Measurements from ENCODE around the gene CYBA.

Gene CYBA

DNA sequence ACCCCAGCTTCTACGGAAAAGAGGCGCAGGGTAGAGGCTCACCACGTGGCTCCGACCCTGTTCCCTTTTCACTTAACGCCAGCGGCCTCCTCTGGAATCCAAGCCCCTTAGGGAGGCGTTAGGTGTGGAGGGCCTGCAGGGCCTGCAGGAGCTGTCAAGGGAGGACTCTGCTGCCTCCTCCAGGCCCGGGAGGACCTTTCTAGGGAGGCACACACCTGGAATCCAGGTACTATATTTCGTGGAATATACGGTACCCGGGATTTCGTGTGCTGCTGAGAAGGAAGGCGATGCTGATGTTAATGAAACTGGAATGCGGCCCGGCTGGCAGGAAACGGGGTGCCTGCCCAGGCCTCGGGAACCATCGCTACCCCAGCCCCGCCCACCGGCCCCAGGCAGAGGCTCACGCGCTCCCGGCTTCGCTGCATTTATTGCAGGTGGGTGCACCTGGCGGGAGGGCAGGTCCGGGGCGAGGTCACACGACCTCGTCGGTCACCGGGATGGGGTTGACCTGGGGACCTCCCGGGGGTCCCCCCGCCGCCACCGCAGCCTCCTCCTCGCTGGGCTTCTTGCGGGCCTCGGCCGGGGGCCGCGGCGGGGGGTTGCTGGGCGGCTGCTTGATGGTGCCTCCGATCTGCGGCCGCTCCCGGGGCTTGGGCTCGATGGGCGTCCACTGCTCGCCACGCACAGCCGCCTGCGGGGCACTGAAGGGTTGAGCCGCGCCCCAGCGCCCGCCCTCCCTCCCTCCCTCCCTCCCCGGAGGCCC lies 7.8 kb downstream of the CYBA start:
- DNase-seq: no peak

DNA sequence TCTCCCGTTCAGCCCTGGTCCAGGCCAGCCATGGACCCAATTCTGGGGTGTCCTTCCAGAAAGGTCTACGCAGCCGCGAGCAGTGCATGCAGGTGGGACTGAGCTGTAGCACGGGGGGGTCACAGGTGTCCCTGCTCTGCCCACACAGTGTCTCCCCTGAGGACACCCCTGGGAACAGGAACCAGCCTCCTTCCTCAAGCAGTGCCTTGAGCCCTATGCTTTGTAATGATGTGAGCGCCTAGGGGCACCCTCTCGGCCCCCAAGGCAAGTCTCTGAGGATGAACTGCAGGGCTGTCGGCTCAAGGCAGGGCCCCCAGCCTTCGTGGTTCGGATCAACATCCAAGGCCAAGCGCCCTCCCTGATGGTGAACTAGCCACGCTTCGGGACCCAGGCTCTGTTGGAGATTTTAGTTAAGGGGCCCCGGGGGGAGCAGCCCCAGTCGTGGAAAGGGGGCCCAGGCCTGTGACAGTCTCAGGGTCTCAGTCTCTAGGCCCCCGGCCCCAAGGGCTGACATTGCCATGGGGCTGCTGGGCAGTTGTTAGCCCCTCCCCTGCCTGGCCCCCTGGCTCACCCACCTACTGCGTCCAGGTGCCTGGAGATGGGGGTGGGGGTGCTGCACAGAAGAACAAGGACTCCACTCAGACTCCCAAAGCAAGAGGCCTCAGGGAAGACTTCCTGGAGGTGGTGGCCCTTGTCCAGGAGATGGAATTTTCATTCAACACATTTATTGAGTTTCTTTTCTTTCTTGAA lies 10.2 kb downstream of the CYBA start:
- no peak for DNase-seq

DNA sequence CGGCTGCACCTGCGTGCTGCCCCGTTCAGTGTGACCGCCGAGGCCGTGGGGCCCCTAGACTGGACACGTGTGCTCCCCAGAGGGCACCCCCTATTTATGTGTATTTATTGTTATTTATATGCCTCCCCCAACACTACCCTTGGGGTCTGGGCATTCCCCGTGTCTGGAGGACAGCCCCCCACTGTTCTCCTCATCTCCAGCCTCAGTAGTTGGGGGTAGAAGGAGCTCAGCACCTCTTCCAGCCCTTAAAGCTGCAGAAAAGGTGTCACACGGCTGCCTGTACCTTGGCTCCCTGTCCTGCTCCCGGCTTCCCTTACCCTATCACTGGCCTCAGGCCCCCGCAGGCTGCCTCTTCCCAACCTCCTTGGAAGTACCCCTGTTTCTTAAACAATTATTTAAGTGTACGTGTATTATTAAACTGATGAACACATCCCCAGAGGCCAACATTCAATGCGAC lies 10.8 kb downstream of the CYBA start:
- no peak for DNase-seq

DNA sequence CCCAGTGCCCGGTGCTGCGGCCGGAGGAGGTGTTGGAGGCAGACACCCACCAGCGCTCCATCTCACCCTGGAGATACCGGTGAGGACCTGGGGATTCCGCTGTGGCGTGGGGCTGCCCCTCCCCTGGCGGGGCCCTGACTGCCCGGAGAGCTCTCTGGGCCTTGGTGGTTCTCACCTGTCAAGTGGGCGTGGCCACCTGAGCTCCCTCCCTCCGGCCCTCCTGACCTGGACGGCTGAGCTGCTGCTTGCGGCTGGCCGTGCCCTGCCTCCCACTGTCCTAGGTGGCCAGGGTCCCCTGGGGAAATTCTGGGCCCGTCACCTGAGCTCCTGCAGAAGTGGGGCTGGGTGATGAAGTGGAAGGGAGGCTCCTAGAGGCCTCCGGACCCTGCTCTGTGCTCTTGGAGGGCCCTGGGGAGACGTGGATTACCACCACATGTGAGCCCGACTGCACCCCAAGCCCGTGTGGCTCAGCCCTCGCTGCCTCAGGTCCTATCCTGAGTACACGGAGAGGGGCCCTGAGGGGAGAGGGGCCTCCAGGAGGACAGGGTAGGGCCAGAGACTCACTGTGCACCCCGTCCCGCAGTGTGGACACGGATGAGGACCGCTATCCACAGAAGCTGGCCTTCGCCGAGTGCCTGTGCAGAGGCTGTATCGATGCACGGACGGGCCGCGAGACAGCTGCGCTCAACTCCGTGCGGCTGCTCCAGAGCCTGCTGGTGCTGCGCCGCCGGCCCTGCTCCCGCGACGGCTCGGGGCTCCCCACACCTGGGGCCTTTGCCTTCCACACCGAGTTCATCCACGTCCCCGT lies 11.4 kb downstream of the CYBA start:
- no peak for DNase-seq

DNA sequence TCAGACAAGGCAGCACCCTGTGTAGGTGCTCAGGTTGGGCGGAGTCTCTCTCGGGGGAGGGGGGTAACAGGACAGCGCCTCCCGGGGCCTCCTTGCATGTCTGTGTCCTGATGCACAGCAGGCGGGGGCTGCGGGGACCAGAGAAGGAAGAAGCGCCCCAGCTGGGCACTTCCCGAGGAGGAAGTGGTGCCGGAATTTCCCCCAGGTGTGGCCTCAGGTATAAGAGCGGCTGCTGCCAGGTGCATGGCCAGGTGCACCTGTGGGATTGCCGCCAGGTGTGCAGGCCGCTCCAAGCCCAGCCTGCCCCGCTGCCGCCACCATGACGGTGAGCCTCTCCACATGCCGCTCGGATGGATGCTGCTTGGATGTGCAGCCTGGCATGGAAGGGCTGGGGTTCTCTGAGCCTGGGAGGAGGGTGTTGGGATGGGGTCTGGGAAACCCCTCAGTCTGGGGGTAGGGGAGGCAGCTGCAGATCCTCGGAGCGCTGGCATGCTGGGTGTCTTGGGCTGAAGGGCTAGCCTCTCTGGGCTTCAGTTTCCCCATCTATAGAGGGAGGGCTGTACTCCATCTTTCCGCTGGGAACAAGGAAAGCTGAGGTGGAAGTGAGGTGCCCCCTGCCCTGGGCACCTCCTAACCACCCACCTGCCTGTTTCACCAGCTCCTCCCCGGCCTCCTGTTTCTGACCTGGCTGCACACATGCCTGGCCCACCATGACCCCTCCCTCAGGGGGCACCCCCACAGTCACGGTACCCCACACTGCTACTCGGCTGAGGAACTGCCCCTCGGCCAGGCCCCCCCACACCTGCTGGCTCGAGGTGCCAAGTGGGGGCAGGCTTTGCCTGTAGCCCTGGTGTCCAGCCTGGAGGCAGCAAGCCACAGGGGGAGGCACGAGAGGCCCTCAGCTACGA lies 12.3 kb downstream of the CYBA start, which contains the start of gene IL17C:
Gene IL17C, plus strand, starts transcription at position 250 of the 908 bp plus-strand sequence. Its CDS starts 70 bp downstream, at position 320.
- peak; percentile 49 for DNase-seq

DNA sequence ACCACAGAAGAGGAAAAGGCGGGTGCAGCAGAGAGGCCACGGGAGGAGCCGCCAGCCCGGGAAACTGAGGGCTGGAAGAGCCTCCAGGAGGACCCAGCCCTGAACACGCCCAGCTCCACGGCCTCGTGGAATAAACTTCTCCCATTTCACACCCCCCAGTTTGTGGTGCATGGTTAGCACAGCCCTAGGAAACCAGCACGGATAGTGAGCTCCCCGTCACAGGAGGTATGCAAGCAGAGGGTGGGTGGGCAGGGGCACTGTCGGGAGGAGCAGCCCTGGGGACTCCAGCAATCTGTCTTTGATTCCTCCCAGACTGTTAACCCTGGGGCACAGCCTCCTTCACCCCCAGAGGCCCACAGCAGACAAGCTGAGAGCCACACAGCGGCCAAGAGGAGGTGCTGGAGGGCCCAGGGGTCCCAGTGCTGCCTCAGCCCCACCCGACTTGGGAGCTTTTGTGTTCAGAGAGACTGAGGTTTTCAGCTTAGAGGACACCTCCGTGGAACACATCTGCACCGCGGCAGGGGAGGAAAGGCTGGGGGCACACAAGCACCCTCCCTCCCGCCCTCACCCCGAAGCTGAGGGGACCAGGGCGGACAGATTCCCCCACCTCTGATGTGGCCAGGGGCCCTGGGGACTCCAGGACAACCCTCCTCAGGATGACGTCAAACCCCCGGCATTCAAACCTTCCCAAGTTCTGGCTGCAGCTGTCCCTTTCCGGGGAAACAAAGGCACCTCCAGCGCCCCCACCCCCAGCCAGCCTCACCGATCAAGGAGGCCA lies 14.2 kb downstream of the CYBA start:
- DNase-seq: no peak

DNA sequence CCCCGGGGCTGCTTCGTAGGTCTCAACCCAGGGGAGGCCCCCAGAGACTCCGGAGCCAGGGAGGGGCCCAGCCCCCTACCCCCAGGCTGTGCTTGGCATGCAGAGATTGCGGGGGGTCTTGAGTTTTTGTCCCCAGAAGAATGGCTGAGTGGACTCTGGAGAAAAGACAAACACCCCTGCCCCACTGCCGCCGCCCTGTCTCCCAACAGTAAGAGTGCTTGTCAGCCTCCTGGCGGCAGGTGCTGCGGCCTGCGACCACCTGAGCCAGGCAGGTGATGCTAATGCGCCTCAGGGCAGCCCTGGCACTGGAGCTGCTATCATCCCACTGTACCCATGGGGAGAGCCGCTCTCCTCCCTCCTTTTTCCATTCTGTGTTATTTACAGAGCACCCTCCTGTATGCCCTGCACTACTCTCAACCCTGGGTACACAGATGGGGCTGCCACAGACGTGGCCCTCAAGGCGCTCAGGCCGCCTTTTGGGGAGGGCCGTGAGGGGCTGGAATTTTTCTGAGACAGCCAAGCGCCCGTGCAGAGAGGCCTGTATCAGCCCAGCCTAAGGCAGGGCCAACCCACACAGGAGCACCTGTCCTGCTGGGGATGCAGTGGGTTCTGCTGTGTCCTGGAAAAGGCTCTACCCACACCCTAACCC lies 15.1 kb downstream of the CYBA start:
- no peak for DNase-seq

DNA sequence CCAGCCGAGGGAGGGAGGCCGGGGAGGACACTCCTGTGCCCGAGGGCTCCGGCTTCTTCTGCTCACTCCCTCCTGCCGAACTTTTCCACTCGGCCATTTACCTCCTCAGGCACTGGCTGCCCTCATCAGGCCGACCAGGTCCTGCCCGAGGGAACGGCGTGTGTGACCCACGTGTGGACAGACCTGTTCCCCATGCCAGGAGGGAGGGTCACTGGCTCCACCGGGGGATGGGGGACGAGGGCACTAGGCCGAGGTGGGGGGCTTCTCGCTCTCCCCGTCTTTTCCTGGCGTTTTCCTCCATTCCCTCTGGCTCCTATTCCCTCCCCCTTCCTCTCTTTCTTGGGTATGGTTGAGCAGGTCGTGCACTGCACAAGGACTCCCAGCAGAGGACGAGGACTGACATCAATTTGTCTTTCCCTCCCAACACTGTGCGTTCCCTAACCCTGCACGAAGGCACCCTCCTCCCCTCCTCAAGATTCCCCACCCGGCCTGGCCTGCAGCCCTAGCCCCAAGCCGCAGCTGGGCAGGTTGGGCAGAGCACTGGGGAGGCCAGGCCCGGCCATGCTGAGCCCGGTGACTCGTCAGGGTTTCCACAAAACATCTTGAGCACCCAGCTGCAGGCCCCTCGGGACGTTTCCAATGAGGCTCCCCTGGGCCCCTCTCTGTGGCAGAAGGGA lies 15.7 kb downstream of the CYBA start:
- no peak for DNase-seq

DNA sequence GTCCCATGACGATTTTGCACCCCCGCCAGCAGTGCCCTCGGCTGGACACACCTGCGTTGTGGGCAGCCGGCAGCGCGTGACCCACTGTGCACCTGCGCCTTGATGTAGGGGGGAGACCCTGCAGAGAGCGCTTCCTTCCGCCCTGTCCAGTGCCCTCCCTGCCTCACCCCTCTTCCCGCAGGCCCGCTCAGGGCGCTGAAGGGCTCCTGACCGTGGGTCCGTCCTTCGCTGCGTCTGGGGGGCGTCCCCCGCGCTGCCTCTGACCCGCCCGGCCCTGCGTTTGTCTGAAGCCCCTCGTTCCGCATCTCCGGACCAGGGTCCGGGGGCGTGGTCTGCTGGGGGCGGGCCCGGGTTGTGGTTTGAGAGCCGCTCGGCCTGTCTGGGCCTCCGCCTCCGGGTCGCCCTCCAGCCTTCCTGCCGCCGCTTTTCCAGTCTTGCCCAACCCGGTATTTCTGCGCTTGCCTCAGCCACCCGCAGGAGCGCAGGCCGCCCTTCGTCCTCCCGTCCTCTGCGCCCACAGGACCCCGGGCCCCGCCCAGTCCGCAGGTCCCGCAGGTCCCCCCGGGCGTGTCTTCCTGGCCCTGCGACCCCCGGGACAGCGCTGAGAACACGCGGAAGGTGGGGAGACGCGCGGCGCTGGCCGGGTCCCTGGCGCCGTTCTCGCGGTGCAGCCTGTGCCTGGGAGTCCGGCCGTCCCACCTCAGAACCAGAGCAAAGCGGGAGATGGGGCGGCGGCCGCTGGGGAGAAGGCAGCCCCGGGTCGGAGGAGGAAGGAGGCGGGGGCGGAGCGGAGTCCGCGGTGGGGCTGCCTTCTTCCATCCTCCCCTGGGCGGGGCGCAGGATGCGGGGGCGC lies 16.5 kb downstream of the CYBA start:
- DNase-seq: peak; percentile 56

DNA sequence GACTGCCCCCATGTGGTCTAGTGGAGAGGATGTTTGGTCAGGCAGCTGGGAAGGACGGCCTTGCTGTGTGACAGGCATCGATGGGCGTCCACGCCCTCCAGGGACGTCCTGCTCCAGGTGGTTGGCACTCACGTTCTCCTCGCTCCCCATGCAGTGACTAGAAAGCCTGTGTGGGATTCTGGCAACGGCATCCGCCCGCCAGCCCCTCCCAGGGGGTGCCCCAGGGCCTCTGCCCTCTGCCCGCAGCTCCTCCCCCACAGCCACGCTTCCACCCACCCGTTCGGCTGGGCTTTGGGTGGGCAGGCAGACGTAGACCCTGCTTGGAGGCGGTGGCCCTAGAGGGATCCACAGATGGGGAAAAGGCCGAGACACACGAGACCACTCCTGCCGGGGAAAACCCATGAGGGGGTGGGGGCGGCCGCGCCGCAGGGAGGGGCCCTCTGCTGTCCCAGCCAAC lies 17.1 kb downstream of the CYBA start:
- peak; percentile 71 for DNase-seq

DNA sequence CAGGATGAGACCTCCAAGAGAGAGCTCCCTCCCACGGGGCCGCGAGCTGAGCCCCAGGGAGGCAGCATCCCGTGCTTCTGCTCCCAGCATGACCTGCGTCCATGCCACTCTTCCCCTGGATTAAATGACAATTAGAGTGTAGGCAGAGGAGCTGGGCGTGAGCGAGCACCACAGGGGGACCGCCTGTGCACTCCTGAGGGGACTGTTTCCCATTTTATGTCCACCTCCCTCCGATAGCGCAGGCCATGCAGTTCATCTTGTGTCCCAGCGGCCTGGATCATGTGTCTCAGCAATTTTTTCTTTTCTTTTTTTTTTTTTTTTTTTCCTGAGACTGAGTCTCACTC lies 18.3 kb downstream of the CYBA start:
- no peak for DNase-seq

DNA sequence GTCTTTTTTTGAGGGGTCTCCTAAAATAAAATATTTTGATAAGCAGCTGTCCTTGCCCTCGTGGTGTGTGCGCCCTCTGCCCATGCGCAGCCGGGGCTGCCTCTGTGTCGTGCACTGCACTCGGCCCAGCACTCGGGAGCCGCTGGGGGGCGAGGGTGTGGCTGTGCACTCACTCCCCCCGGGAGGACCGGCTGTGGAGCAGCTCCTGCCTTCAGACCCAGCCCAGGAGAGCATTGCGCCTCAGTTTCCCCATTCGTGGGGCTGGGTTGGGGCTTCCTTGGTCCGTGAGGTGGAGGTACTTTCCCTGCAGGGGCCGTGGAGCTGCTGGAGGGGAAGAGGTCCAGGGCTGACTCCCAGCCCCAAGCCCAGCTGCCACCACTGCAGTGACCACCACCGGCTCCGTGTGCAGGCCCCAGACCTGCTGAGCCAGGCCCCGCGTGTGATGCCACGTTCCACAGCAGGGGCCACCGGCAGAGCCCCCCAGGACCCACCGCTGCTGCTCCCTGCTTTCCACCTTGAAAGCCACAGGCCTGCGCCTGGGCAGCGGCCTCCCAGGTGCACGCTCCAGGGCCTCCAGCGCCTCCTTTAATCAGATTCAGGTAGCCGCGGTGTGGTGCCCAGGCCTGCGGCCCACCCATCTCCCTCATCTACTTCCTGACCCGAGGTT lies 18.8 kb downstream of the CYBA start:
- DNase-seq: no peak

DNA sequence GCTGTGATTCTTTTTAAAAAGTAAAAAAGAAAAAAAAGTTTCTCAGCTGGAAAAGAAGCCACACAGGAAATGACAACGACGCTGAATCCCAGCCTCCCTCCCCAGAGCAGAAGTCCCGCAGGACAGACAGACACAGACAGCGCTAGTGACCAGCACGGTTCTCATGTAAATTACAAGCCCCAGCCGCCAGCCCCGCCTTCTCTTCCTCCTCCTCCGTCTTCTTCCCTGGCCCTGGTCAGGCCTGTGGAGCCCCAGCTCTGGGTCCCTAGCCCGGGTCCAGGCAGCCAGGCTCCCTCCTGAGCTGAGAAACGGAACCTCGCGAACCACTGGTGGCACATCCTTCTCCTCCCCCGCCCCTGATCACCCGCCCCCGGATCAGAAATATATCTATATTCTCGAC lies 19.5 kb downstream of the CYBA start:
- DNase-seq: no peak

DNA sequence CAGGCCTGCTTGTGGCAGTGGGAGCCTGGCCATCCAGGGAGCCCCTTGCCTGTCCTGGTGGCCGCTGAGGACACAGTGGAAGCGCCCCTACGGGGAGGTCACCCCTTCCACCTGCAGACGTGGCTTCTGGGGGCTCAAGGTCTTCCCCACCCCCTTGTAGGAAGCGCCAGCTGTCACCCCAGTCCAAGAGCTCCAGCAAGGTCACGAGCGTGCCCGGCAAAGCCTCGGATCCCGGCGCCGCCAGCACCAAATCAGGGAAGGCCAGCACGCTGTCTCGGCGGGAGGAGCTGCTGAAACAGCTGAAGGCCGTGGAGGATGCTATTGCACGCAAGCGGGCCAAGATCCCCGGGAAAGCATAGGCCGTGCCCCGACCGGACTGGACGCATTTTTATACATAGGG lies 19.9 kb downstream of the CYBA start:
- no peak for DNase-seq

DNA sequence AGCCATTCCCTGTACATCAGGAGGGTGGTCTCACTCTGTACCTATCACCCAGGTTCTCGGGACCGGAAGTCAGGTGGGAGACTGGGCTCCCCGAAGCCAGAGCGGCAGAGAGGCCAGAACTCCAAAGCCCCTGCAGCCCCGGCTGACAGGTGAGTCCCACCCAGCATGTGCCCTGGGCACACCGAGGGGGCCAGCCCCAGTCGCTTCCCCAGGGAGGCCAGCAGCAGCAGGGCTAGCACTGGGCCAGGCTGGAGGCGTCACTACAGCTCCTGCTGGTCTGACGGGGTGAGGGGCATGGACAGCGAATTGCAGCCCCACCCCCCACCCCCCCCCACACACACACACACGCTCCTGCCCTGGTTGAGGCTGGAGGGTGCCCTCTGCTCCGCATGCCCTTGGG lies 20.4 kb downstream of the CYBA start:
- DNase-seq: no peak

DNA sequence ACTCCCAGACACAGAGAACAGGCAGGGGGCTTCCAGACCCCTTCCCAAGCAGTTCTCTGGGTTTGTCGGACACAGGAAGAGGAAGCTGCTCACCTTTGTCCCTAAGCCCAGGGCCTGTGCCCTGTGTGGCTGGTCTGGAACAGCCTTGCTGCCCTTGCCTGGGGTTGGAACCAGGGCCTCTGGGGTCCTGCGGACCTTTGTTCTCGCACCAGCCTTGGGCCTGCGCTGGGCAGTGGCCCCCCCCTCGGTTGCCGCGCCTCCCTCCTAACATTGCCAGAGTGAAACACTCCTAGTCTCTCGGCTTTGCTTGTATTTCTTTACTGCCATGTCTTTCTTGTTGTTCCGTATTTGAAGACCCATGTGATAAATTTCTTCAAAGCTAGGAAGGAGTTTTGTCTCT lies 21.0 kb downstream of the CYBA start:
- DNase-seq: no peak

DNA sequence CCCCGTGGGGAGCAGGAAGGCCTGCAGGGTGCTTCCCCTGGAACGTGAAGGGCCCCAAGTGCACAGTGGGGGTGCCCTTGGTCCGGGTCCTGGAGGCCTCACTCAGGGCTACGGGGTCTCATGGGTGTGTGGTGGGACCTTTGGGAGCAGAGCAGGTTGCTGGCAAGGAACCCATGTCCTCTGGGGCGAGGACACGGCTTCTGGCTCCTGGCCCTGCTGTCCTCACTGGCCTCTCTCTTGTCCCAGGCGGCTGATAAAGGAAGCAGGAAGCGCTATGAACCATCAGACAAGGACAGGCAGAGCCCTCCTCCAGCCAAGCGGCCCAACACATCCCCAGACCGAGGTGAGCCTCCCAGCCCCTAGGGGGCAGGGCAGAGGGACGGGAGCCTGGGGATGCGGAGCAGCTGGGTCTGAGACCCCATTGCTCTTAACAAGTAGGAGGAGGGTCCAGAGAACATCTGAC lies 22.3 kb downstream of the CYBA start:
- no peak for DNase-seq

DNA sequence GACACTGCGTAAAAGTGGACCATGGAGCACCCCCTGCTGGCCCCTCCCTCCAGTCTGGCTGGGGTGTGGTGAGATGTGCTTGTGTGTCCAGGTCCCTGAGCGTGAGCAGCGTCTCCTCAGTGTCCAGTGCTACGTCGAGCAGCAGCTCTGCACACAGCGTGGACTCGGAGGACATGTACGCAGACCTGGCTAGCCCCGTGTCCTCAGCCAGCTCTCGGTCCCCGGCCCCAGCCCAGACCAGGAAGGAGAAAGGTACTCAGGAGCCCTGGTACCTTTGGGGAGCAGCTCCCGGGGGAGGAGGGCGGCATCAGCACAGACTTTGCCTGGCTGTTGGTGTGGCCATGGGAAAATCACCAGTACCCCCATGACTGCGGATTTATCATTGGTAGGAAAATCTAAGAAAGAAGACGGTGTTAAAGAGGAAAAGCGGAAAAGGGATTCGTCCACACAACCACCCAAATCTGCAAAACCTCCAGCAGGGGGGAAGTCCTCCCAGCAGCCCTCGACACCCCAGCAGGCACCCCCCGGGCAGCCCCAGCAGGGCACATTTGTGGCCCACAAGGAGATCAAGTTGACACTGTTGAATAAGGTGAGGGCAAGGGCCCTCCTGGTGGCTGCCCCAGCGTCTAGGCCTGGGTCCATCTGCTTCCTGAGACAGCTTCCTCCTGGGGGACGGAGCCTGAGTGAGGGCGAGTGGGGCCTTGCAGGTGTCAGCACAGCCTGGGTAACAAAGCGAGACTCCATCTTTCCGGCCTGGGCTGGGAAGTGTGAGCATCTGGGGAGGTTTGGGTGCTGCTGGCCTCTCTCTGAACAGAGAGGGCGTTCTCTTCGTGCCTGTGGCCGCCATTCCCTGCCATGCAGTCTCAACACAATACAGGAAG lies 23.1 kb downstream of the CYBA start:
- DNase-seq: no peak

All from CD4-positive, alpha-beta T cell treated with Interleukin-17A for 1 hour (primary cell).